H7 (cell line): ENCODE results near the gene HCFC1R1. TPM values are rescaled to one million over a fixed set of nuclear protein-coding genes. Genes with fewer than 3 reads are reported as not detected.

ENCODE experiments used
- DNase-seq: peaks from one replicate; pipeline ENCODE4 v3.0.0; 2012
- H3K27me3 ChIP-seq: 2 replicates; pipeline ENCODE4 v1.6.0; 2011; ENCODE audit warnings: mild to moderate bottlenecking, low read length; ENCODE audit not compliant: control insufficient read depth, insufficient read depth
- H3K36me3 ChIP-seq: replicated peaks from 2 replicates; pipeline ENCODE4 v1.5.1; 2011; ENCODE audit warnings: low read length; ENCODE audit not compliant: control insufficient read depth, insufficient read depth
- H3K4me3 ChIP-seq: 2 replicates; pipeline ENCODE4 v1.5.1; 2011; ENCODE audit warnings: low read depth, mild to moderate bottlenecking, control low read depth, low read length, moderate library complexity; ENCODE audit not compliant: insufficient read depth
- total RNA-seq: library from RNA; depleted of rRNA; stranded (reverse); fragments of >200 nt; shearing (Covaris generic); gene quantifications from 2 replicates; pipeline ENCODE4 v1.2.3, GENCODE V29; 2014; rRNA removed

HCFC1R1 gene
- total RNA-seq, 1 experiment from 2014 or later = 156 TPM

GRCh38 chr16:2979669-2980226 is 44.0 kb downstream of the HCFC1R1 start:
- peak; percentile 95 for DNase-seq
- H3K4me3 ChIP-seq = peak overlapping the region; percentile 94

DNA sequence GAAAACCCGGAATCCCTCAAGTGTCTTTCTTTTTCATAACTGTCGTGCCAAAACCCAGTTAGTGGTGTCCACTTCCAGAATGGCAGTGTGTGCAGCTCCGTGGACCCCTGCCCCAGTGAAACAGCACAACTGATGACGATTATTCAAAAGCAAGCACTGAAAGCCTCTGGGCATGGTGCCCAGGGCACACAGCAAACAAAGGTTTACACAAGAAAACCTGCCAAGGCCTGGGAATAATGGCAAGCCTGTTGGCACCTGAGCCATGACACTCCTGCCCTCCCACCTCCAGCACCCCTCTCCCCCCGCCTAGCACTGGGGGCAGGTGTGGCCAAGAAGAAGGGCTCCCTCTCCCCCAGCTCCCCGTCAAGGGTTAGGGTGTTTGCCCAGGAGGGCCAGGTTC is 46.3 kb downstream of the HCFC1R1 start:
- no peak for DNase-seq

More at GRCh38 chr16:2979669-2980226, 44.0 kb downstream of the HCFC1R1 start:
- Histone ChIP-seq H3K36me3 (peaks cover 19% of the 10 kb centered on the region), H3K27me3 (no peaks in the 10 kb centered on the region)

GRCh38 chr16:2976673-2977072 is 47.1 kb downstream of the HCFC1R1 start:
- no peak overlapping the region for H3K4me3 ChIP-seq
- no peaks in the 10 kb centered on the region for H3K27me3 ChIP-seq
- no peak for DNase-seq
- H3K36me3 ChIP-seq = peaks cover 36% of the 10 kb centered on the region

More for the DNA sequence above, 46.3 kb downstream of the HCFC1R1 start:
- Histone ChIP-seq H3K4me3 (no peak overlapping the region), H3K36me3 (peaks cover 34% of the 10 kb centered on the region), H3K27me3 (no peaks in the 10 kb centered on the region)

- Histone ChIP-seq H3K36me3 (peaks cover 36% of the 10 kb centered on the region), H3K4me3 (no peak overlapping the region), H3K27me3 (no peaks in the 10 kb centered on the region)
- DNase-seq = no peak
These were observed 47.5 kb downstream of the HCFC1R1 start for GRCh38 chr16:2976201-2976600.

GRCh38 chr16:2975161-2975795 is 48.5 kb downstream of the HCFC1R1 start:
- no peak for DNase-seq
- Histone ChIP-seq H3K4me3 (no peak overlapping the region), H3K36me3 (peaks cover 36% of the 10 kb centered on the region), H3K27me3 (no peaks in the 10 kb centered on the region)

- Histone ChIP-seq H3K27me3 (no peaks in the 10 kb centered on the region), H3K36me3 (peaks cover 36% of the 10 kb centered on the region), H3K4me3 (no peak overlapping the region)
- DNase-seq = no peak
These were observed 49.3 kb downstream of the HCFC1R1 start for GRCh38 chr16:2974319-2975056.

GRCh38 chr16:2973605-2974318 is 50.0 kb downstream of the HCFC1R1 start:
- H3K27me3 ChIP-seq = no peaks in the 10 kb centered on the region
- H3K36me3 ChIP-seq = peaks cover 35% of the 10 kb centered on the region
- DNase-seq = no peak
- H3K4me3 ChIP-seq = no peak overlapping the region

GRCh38 chr16:2973093-2973492 is 50.6 kb downstream of the HCFC1R1 start:
- Histone ChIP-seq H3K4me3 (no peak overlapping the region), H3K27me3 (0 out of 2 replicates have a peak, but pooled peaks cover under 1% of the 10 kb centered on the region), H3K36me3 (peaks cover 33% of the 10 kb centered on the region)
- DNase-seq = no peak

Other genes with a start within 250 kb of the HCFC1R1 start
- gene ELOB, start 246.7 kb downstream of the HCFC1R1 start, total RNA-seq = 236 and 269 TPM in 2 replicates
- gene PRSS33, start 236.4 kb downstream of the HCFC1R1 start, total RNA-seq = not detected in 2 replicates
- not detected in 2 replicates for gene PRSS41, start 225.5 kb downstream of the HCFC1R1 start, total RNA-seq
- 0.42 and 1.5 TPM in 2 replicates for gene PRSS21, start 206.7 kb downstream of the HCFC1R1 start, total RNA-seq
- not detected in 2 replicates for gene ZG16B, start 193.6 kb downstream of the HCFC1R1 start, total RNA-seq
- 0.80 and 0.85 TPM in 2 replicates for gene PRSS22, start 165.8 kb downstream of the HCFC1R1 start, total RNA-seq
- 55.2 and 94.1 TPM in 2 replicates for gene FLYWCH2, start 140.7 kb downstream of the HCFC1R1 start, total RNA-seq
- 22.7 and 33.5 TPM in 2 replicates for gene FLYWCH1, start 112.0 kb downstream of the HCFC1R1 start, total RNA-seq
- gene KREMEN2, start 59.7 kb downstream of the HCFC1R1 start, total RNA-seq = 17.6 and 20.9 TPM in 2 replicates
- 62.6 and 65.6 TPM in 2 replicates for gene PAQR4, start 54.6 kb downstream of the HCFC1R1 start, total RNA-seq
- 85.4 and 94.0 TPM in 2 replicates for gene PKMYT1, start 43.5 kb downstream of the HCFC1R1 start, total RNA-seq
- 0.21 and 0.48 TPM in 2 replicates for gene CLDN9, start 11.0 kb downstream of the HCFC1R1 start, total RNA-seq
- gene CLDN6, start 5.8 kb downstream of the HCFC1R1 start, total RNA-seq = 426 and 528 TPM in 2 replicates
- gene TNFRSF12A, start 3.6 kb downstream of the HCFC1R1 start, total RNA-seq = 144 and 171 TPM in 2 replicates
- gene THOC6, start 93 bp upstream of the HCFC1R1 start, total RNA-seq = 69.1 and 81.4 TPM in 2 replicates
- gene BICDL2, start 13.0 kb upstream of the HCFC1R1 start, total RNA-seq = 0.69 and 2.0 TPM in 2 replicates
- 18.4 and 18.7 TPM in 2 replicates for gene MMP25, start 22.6 kb upstream of the HCFC1R1 start, total RNA-seq
- gene IL32, start 41.7 kb upstream of the HCFC1R1 start, total RNA-seq = 7.9 and 9.9 TPM in 2 replicates
- gene ZSCAN10, start 75.4 kb upstream of the HCFC1R1 start, total RNA-seq = 217 and 238 TPM in 2 replicates
- gene ZNF205, start 88.6 kb upstream of the HCFC1R1 start, total RNA-seq = 40.2 and 41.2 TPM in 2 replicates
- 5.5 and 6.3 TPM in 2 replicates for gene ZNF213, start 111.1 kb upstream of the HCFC1R1 start, total RNA-seq
- not detected in 2 replicates for gene OR1F1, start 164.3 kb upstream of the HCFC1R1 start, total RNA-seq
- 9.1 and 13.1 TPM in 2 replicates for gene ZNF200, start 211.2 kb upstream of the HCFC1R1 start, total RNA-seq
- gene MEFV, start 232.7 kb upstream of the HCFC1R1 start, total RNA-seq = 0.14 TPM in 1 of 2 replicates, not detected in the other